ENCODE results near the gene TMEM143.

DNA sequence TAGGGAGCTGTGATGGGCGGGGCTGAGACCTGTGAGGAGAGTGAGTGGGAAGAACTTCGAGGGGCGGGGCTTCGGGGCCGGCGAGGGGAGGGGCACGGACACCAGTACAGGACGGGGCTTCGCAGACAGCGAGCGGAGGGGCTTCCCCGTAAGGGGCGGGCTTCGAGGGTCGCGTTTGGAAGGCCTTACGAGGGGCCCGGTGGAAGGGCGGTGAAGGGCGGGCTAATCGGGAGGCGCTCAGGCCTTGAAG is 42.4 kb downstream of the TMEM143 start:
- TF ChIP-seq, protein P1, sequence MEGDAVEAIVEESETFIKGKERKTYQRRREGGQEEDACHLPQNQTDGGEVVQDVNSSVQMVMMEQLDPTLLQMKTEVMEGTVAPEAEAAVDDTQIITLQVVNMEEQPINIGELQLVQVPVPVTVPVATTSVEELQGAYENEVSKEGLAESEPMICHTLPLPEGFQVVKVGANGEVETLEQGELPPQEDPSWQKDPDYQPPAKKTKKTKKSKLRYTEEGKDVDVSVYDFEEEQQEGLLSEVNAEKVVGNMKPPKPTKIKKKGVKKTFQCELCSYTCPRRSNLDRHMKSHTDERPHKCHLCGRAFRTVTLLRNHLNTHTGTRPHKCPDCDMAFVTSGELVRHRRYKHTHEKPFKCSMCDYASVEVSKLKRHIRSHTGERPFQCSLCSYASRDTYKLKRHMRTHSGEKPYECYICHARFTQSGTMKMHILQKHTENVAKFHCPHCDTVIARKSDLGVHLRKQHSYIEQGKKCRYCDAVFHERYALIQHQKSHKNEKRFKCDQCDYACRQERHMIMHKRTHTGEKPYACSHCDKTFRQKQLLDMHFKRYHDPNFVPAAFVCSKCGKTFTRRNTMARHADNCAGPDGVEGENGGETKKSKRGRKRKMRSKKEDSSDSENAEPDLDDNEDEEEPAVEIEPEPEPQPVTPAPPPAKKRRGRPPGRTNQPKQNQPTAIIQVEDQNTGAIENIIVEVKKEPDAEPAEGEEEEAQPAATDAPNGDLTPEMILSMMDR (conservative IDR thresholded peaks at IDR 0.05; ENCODE audit: low read length) = no peak
- no peak for TF ChIP-seq EZH2phosphoT487 (IDR thresholded peaks at IDR 0.05; ENCODE audit: borderline replicate concordance)

Data from Loucy (cell line).